Ramos (cell line): Measurements from ENCODE around the gene BTNL8.
"Not testable (repeated sequence)": the region's sequence is repeated elsewhere in the genome, so short reads cannot be mapped to it uniquely, and the experiment has no call there.

ENCODE experiments used
- in situ Hi-C: fragments of 300-500 bp; cut with MboI; formaldehyde crosslinking; loops from one replicate; pipeline ENCODE4 v1.14.3; 2022; ENCODE audit warnings: low sequenced_read_pairs; ENCODE audit not compliant: unreplicated experiment

The BTNL8 gene

DNA sequence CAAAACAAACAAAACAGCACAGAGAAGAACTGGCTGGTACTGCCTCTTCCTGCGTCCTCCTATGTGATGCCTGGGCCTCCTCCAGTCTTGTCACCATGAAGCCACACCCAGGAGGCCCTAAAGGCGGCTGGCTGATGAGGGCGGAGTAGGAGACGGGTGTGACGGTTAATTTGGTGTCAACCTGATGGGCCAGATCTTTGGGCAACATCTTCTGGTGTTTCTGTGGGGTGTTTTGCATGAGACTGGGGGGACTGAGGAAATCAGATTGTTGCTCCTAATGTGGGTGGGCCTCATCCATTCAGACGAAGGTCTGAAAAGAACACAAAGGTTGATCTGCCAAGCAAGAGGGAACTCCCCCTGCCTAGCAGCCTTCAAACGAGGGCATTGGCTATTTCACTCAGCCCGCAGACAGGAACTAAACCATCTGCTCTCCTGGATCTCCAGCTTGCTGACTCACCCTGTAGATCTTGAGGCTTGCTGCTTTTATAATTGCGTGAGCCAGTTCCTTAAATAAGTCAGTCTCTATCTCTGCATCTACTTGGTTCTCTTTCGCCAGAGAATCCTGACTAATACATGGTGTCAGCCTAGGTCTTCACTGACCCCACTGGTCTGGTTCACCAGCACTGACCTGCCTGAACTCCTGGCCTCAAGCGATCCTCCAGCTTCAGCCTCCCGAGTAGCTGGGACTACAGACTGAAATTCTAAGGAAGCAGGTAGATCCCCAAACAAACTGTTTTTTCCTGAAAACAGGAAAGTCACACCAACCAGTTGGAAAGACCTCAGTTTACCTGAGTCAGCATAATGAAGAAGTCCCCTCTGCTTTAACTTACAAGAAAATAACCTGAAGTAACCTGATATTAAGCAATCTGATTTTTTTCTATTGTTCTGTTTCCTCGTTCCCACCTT lies 25.1 kb upstream of the BTNL8 start:
- in situ Hi-C loops: loop anchor here (10.0 kb wide), 1 partner anchor 281 kb away; no protein-coding TSS in a partner anchor

DNA sequence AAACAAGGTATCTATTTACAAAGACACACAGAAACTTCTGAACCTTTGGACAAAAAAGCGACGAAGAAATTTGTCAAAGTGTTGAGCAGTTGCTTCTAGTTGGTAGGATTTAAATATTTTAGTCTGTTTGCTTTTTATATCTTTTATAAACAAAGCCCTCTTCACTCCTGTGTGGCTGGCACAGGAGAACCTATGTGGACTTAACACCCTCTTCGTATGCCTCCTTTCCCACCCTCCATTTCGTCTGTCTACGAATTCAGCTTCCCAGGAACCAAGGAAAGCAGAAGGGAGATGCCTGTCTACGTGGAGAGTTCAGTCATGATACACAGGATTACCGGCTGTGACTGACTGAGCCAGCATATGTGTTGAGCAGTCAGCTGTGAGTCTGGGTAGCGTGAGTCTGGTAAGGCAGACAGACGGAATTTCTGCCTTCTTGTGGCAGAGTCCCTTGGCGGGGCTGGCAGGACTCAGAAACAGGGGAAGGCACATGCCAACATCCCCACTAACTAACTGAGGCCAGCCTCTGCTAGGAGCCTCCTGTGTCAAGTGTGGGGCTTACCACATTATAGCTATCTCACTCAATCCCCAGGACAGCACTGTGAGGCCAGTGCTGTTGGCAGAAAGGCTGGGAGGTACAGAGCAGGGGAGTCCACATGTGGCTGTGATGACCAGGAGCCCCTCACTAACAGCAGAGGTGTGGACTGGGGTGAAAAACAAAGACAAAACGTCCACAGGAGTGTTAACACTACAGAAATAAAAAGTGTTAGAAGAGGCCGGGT lies 24.0 kb upstream of the BTNL8 start:
- in situ Hi-C loops: loop anchor here (10.0 kb wide), 1 partner anchor 280 kb away; no protein-coding TSS in a partner anchor

DNA sequence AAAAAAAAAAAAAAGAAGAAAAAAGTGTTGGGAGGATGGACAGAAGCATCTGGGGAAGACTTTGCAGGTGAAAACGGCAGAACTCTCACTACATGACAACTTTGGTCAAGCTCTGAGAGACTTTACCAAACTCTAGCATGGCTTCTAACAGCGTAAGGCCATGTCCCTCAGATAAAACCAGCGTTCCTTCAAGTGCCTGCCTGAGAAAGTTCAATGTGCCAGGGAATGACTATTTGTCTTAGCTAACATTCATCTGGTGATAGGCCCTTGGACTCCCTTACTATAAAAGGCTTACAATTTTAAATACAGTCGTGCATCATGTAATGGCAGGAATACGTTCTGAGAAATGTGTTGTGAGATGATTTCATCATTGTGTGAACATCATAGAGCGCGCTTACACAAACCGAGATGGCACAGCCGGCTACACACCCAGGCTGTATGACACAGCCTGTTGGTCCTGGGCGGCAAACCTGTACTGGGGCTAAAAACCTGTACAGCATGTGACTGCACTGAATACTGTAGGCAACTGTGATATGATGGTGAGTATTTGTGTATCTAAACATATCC lies 23.0 kb upstream of the BTNL8 start:
- in situ Hi-C loops: loop anchor here (10.0 kb wide), 1 partner anchor 279 kb away; no protein-coding TSS in a partner anchor

DNA sequence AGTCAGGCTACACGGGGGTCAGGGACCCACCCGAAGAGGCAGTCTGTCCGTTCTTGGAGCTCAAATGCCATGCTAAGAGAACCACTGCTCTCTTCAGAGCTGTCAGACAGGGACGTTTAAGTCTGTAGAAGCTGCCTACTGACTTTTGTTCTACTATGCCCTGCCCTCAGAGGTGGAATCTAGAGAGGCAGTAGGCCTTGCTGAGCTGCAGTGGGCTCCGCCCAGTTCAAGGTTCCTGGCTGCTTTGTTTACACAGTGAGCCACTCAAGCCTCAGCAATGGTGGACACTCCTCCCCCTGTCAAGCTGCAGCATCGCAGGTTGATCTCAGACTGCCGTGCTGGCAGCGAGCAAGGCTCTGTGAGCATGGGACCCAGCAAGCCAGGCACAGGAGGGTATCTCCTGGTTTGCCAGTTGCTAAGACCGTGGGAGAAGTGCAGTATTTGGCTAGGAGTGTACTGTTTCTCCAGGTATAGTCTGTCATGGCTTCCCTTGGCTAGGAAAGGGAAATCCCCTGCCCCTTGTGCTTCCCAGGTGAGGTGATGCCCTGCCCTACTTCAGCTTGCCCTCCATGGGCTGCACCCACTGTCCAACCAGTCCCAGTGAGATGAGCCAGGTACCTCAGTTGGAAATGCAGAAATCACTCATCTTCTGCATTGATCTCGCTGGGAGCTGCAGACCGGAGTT lies 13.0 kb upstream of the BTNL8 start:
- in situ Hi-C loops: not testable (repeated sequence)

DNA sequence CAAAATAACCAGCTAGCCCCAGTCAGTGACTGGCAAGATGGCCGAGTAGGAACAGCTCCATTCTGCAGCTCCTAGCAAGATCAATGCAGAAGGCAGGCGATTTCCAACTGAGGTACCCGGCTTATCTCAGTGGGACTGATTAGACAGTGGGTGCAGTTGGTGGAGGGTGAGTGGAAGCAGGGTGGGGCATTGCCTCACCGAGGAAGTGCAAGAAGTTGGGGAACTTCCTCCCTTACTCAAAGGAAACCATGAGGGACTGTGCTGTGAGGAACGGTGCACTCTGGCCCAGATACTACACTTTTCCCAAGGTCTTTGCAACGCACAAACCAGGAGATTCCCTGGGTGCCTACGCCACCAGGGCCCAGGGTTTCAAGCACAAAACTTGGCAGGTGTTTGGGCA lies 9.6 kb upstream of the BTNL8 start:
- in situ Hi-C loops: no loop called here

DNA sequence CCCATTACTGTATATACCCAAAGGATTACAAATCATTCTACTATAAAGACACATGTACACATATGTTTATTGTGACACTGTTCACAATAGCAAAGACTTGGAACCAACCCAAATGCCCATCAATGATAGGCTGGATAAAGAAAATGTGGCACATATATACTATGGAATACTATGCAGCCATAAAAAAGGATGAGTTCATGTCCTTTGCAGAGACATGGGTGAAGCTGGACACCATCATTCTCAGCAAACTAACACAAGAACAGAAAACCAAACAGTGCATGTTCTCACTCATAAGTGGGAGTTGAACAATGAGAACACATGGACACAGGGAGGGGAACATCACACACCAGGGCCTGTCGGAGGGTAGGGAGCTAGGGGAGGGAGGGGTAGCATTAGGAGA lies 3.6 kb upstream of the BTNL8 start:
- in situ Hi-C loops: not testable (repeated sequence)

DNA sequence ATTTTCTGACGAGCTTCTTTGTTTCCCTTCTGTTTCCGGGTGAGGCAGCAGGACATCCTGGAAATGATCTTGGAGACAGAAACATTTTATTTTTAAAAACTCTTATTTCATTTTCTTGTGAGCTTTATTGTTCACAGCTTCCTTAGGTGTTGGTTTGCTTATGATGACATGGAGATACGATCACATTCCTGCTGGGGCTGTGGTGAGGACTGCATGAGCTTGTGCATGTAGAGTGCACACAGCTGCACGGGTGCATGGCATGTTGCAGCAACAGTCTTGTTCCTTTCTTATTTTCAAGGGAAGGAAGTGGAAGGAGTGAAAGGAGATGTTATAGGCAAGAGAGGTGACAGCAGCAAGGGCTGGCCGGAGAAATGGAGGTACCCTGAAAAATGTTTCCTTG lies 1.2 kb downstream of the BTNL8 start:
- in situ Hi-C loops: no loop called here

DNA sequence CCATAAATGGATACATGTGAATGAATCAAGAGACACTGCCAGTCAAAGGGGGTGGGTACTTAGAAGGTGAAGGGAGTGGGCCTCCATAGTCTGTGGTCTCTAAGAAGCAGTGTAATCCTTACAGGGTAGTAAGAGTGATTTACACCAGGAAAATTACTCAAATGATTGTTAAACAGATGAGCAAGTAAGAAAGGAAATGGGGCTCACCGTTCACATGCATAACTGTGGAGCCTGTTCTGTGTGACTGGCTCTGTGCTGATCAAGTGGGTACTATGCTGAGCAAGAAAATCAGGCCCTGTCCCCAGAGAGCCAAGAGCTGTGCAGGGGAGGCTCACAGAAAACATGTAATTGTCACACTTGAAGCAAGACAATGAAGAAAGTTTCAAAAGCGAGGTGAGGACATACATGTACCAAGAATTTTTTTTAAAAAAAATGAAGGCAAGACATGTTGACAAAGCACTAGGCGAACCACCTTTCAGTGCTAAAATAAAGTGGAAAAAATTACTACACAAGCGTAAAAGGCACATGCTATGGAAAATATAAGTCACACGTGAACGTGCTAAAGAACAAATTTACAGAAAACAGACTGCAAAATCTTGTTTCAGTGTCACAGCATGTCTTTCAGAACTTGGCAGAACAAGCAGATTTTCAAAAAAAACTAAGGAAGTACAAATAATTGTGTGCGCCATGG lies 2.5 kb downstream of the BTNL8 start:
- in situ Hi-C loops: no loop called here

DNA sequence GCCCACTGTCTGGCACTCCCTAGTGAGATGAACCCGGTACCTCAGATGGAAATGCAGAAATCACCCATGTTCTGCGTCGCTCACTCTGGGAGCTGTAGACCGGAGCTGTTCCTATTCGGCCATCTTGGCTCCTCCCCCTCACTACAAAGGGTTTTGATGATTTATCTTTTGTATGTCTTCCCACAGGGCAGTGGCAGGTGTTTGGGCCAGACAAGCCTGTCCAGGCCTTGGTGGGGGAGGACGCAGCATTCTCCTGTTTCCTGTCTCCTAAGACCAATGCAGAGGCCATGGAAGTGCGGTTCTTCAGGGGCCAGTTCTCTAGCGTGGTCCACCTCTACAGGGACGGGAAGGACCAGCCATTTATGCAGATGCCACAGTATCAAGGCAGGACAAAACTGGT lies 9.4 kb downstream of the BTNL8 start:
- in situ Hi-C loops: no loop called here

DNA sequence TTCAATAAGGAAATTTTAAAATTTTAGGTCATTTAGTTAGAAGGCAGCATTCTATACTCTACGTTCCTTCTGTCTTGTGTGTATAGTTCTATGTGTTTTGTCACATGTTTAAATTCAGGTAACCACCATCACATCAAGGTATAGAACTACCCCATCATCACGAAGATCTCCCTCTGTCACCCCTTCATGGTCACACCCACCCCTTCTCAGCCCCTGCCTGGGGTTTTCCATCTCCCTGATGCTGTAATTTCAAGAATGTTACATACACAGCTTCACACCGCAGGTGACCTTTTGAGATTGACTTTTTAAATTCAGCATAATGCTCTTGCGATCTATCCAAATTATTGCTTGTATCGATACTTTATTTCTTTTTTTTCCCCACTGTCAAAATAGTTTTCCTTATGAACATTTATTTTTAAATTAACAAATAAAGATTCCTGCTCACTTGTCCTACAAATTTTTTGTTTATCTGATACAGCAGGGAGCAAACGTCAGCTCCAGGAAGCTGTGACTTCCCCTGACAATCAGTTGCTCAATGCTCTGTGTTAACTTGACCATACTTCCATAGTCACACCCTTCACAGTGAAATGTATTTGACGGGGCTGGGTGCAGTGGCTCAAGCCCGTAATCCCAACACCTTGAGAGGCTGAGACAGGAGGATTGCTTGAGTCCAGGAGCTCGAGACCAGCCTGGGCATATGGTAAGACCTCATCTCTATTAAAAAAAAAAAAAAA lies 10.2 kb downstream of the BTNL8 start:
- in situ Hi-C loops: no loop called here

DNA sequence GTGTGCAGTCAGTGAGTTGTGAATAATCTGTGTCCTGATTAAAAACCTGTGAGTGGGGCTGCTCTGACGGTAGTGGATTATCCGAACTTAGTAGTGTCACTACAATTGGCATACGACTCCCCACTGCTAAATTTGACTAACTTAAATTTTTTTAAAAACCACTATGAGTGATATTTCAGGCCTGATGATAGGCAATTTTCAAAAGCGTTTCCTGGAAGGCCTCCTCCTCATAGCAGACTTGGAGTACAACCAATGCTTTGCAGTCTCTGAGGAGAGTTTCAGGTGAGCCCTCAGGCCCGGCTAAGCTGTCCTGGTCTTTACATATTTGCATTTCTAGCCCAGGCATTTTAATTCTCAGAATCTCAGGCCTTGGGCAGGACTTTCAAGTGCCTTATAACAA lies 10.8 kb downstream of the BTNL8 start:
- in situ Hi-C loops: no loop called here

DNA sequence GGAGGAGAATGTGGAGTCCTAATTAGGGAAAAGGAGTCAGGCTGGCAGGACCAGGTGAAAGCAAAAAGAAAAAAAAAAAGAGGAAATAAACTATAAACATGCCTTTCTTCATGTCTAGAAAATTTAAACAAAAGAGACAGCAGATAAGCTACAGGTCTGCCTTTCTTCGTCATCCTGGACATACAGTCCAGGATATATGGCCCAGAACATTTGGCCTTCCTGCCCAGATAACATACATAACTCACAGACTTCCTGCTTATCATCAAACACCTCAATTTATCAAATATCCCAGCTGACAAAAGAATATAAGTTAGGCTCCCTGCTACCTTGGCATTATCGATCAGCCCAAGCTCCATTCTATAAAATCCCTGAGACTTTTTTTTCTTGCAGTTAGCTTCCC lies 11.2 kb downstream of the BTNL8 start:
- in situ Hi-C loops: no loop called here

DNA sequence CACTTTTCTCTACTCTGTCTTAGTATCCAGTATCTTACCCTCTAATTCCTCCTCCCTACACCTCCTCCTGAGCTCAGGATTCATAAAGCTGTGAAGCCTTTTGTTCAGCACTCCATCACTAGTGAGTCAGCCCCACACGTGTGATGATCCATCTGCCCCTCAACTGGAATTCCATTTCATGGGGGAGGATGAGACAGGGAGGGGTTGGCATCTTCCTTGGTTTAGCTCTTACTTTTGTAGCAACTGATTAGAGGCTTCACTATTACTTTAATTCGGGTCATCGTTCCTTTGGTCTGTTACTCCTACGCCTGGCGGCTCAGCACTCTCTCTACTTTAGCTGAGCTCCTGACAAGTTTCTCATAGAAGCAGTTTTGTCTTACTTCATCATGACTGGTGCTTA lies 11.8 kb downstream of the BTNL8 start:
- in situ Hi-C loops: no loop called here

DNA sequence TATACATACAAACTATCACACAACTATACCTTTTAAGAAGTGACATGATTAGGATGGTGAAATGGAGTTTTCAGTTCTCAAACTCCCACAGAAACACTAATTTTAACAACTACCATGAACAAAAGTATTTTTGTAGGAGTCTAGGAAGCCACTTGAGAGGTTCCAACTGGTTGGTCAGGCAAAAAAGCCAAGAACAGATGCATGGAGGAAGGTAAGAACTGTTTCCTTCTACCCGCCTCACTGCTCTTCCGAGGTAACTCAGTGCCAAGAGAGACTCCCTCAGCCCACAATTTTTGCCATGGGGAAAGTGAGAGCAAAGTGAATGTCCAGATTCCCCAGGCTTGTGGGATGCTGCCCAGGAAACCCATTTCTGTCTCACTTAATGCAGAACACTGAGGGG lies 15.7 kb downstream of the BTNL8 start:
- in situ Hi-C loops: no loop called here

DNA sequence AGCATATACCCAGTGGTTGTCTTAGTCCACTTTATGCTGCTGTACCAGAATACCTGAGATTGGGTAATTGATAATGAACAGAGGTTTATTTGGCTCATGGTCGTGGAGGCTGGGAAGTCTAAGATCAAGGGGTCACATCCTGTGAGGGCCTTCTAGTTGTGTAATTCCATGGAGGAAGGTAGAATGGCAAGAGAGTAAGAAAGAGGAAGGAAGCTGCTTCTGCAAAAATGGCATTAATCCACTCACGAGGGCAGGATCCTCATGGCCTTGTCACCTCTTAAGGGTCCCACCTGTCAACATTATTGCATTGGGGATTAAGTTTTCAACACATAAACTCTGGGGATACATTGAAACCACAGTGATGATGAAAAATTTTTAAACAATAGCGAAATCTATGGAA lies 17.0 kb downstream of the BTNL8 start:
- in situ Hi-C loops: no loop called here

DNA sequence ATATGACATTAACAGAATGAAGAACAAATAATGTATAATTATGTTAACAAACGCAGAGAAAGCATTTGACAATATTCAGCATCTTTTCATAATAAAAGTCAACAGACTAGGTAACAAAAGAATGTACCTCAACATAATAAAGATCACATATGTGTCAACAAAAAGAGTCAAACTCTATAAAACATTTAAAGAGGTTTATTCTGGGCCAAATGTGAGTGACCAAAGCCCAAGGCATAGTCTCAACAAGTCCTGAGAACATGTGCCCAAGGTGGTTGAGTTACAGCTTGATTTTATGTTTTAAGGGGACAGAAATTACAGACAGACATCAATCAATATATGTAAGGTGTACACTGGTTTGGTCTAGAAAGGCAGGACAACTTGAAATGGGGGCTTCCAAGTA lies 19.4 kb downstream of the BTNL8 start:
- in situ Hi-C loops: no loop called here

DNA sequence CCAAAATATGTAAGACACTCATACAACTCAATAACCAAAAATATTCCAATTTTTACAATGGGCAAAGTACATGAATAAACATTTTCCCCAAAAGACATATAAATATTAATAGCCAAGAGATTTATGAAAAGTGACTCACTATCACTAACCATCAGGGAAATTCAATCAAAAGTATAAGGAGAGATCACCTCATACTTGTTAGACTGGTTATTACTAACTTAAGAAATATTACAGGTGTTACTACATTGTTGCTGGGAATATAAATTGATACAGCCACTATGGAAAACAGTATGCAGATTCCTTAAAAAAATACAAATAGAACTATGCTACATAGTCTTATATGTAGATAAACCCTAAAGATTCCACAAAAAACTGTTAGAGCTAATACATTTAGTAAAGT lies 21.8 kb downstream of the BTNL8 start:
- in situ Hi-C loops: no loop called here

DNA sequence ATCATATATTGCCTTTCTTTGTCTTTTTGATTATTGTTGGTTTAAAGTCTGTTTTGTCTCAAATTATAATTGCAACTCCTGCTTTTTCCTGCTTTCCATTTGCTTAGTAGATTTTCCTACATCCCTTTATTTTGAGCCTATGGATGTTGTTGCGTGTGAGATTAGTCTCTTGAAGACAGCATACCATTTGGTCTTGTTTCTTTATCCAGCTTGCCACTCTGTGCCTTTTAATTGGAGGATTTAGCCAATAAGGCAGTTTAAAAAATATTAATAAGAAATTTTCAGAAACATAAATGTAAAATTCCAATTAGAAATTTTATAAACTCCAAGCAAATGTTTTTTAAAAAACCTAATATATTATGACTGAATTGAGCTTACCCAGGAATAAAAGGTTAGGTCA lies 24.0 kb downstream of the BTNL8 start:
- in situ Hi-C loops: no loop called here

DNA sequence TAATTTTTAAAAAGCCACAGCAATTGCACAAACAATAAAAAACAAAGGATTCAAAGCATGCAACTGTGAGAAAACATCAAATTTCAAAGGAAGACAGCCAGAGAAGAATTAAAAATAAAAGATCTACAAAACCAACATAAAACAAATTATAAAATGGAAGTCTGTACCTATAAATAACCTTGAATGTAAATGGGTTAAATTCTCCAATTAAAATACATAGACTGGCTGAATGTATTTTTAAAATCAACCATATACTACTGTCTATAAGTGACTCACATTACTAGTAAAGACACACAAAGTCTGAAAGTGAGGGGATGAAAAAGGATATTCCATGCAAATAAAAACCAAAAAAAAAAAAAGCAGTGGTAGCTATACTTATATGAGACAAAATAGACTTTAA lies 33.7 kb downstream of the BTNL8 start:
- in situ Hi-C loops: no loop called here
